Peyer's patch (tissue), 4 donors: ENCODE measurements around the gene DOCK3.

ENCODE experiments used
- CTCF ChIP-seq, 6 experiments: fragments of 450-650 bp in 4 of 6; fragments of 200-600 bp in 2 of 6; sonication (generic) in 1 of 6; IDR thresholded peaks; one replicate each; pipeline ENCODE4 v1.5.1; 2017 to 2019; ENCODE audit warnings: antibody characterized with exemption in 6 of 6, mild to moderate bottlenecking in 3 of 6, moderate library complexity in 1 of 6
- POLR2A ChIP-seq, 2 donors: fragments of 450-650 bp; IDR thresholded peaks; one replicate each; pipeline ENCODE4 v1.5.1; 2017; ENCODE audit warnings: antibody characterized with exemption in 2 of 2, mild to moderate bottlenecking in 2 of 2, moderate library complexity in 2 of 2

GRCh38 chr3:51392355-51393133 lies 717.8 kb downstream of the DOCK3 start:
- TF ChIP-seq CTCF (IDR thresholded peaks at IDR 0.05) (no peak), POLR2A (IDR thresholded peaks at IDR 0.05) (no peak)
